SKM-1 (cell line): Measurements from ENCODE around the gene MTHFS.
"Not testable (repeated sequence)": the region's sequence is repeated elsewhere in the genome, so short reads cannot be mapped to it uniquely, and the experiment has no call there.

ENCODE experiments used
- DNase-seq: peaks from one replicate; lab custom pipeline; 2025; ENCODE audit not compliant: unreplicated experiment; lab: John Stamatoyannopoulos, UW

The MTHFS gene

DNA sequence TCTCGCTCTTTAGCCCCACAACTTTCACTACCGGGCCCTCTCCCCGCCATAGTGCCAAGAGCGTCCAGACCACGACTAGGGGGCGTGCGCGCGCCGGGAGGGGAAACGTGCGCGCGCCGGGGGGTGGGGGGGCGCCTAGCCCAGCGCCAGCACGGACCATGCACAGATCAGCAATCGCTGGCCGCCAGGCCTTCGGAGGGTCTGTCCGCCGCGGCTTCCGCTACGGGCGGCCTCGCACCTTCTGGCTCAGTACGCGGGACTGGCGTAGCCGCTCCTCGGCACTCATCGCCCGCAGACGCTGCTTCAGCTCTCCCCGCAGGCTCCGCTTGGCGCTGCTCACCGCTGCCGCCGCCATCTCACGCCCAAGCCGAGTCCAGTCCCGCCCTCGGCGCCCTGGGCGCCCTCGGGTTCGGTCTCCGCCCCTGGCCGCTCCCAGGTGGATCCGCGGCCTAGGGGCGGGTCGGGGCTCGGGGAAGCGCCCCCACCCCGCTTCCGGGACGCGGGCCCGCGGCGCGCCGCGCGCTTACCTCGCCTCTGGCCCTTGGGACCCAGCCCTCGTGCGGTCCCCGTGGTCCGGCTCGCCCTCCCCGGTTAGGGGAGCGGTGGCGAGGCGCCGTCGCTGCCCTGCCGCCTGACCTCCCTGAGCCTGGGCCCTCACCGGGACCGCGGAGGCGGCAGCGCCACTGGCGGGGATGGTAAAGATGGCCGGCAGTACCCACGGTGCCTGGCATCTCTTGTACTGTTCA lies at the start of gene MTHFS:
TSS of gene MTHFS (minus strand) at position 381 of the 746 bp plus-strand sequence. CDS start at position 355, 26 bp downstream.
- DNase-seq: peak; percentile 49

DNA sequence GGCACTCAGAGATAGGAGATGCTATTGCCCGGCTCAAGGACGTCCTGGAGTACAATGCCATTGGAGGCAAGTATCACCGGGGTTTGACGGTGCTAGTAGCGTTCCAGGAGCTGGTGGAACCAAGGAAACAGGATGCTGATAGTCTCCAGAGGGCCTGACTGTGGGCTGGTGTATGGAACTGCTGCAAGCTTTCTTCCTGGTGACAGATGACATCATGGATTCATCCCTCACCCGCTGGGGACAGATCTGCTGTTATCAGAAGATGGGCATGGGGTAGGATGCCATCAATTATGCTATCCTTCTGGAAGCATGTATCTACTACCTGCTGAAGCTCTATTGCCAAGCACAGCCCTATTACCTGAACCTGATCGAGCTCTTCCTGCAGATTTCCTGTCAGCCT lies 47.8 kb upstream of the MTHFS start:
- no peak for DNase-seq

DNA sequence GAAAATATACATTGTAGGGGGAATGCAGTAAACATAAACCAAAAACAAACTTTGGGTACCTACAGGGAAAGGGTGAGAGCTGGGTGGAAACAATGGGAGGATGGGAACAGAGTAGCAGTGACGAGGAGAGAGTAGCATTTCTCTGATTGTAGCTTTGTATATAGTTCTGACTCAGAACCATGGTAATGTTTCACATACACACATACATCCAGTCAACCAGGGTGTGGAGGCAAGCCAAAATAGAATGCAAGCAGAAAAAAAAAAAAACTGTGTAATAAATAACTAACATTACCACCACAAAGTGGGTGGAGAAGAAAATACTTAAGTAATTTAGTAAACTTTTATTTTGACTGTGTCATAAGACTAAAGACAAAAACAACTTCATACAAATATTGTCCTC lies 47.0 kb upstream of the MTHFS start:
- no peak for DNase-seq

DNA sequence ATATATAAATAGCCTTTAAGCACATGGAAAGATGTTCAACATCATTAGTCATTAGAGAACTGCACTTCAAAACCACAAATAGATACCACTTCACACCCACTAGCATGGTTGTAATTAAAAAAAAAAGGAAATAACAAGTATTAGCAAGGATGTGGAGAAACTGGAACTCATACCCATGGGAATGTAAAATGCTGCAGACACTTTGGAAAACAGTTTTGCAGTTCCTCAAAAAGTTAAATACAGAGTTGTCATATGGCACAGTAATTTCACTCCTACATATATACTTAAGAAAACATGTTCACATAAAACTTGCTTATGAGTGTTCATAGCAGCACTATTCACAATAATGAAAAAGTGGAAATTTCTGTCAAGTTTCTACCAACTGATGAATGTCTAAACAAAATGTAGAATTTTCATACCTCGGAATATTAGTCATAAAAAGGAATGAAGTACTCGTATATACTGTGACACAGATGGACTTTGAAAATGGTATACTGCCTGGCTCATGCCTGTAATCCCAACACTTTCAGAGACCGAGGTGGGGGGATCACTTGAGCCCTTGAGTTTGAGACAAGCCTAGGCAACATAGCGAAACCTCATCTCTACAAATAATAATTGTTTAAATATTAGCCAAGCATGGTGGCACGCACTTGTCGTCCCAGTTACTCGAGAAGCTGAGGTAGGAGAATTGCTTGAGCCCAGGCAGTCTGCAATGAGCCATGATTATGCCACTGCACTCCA lies 46.1 kb upstream of the MTHFS start:
- no peak for DNase-seq

DNA sequence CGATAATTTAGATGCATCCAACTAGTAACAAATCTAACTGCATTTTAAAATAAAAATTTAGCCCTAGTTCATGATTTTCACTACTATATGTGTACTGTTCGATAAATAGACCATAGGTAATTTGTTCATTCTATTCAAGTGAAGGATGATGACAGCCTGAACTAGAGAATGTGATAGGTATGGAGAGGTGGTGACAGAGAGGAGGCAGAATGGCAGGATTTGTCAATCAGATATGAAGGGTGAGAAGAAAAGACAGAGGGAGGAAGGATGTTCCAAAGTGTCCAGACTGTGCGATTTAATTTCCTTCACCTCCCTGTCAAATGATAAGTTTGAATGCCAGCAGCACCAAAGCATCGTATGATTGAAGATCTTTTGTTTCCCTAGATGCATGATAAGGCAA lies 42.6 kb upstream of the MTHFS start:
- no peak for DNase-seq

DNA sequence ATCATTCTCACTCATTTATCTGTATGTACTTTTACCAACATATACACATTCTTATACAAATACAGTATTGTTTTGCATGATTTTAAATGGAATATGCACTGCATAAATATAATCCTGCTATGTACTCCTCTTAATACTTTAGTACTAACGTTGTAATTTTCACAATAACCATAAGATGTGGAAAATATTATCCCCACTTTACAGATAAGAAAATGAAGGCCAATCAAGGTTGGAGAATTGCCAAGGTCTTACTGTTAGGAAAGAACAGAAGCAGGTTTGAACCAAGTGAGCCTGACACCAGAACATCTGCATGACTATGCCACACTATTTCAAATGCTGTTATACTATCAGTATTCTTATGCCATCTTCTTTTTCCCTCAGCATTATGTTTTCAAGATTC lies 41.3 kb upstream of the MTHFS start:
- DNase-seq: no peak

DNA sequence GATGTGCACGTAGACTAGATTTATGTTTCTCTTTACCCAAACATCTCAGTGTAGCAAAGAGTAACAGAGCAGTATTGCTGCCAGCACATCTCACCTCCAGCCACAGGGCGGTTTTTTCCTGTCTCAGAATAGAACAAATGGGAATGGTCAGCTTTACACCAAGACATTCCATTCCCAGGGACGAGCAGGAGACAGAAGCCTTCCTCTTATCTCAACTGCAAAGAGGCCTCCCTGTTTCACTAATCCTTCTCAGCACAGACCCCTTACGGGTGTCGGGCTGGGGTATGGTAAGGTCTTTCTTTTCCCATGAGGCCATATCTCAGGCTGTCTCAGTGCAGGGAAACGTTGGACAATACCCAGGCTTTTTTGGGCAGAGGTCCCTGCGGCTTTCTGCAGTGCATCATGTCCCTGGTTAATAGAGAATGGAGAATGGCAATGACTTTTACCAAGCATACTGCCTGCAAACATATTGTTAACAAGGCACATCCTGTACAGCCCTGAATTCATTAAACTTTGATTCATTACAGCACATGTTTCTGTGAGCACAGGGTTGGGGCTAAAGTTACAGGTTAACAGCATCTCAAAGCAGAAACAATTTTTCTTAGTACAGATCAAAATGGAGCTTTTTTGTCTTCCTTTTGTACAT lies 38.9 kb upstream of the MTHFS start:
- DNase-seq: not testable (repeated sequence)

DNA sequence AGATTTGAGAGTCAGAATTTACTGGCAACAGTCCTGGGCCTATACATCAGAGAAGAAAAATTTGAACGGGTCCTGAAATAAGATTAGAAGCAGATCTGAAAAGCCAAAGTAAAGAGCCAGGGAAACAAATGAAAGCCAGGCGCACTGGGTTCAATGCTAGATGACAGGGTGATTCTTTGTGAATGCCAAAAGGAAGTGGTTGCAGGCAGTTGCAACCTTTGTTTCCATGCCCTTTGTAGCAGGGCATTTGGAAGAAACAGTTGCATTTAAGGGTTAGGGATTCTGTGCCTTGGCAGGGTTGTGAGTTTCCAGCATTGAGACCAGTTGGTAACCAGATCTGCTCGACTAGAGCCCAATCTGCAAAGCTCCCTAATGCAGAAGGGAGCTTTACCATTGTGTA lies 36.4 kb upstream of the MTHFS start:
- no peak for DNase-seq

DNA sequence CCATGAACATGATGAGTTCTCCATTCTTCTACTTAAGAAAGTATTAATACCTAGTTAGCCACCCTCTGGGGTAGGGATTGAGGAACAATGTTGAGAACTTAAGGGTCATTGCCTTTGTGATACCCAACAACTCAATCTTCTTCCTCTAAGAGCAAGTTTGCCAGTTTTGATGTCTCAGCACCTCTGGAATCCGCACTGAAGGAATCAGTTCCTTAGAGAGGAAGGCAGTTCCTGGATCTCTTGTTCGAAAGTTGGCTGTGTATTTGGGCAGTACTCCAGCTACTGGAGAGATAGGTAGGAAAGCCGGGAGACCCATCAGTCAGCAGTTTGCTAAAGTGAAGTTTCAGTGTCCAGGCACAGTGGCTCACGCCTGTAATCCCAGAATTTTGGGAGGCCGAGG lies 35.6 kb upstream of the MTHFS start:
- DNase-seq: no peak

DNA sequence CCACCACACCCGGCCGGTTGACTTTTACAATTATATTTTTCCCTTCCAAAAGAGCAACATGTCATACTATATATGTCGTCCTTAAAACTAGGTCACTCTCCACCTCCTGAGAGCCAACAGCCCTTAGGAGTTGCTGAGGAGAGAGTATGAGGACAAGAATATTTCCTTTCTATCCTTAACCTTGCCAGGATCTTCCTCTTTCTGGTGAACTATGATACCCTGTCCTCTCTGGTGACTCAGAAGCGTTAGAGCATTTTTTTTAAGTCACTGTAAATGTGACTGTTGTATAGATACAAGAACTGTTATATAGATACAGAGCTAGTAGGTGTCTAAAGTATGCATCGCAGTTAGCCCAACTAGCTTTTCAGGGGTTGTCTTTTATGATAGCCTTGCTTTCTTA lies 33.7 kb upstream of the MTHFS start:
- no peak for DNase-seq

DNA sequence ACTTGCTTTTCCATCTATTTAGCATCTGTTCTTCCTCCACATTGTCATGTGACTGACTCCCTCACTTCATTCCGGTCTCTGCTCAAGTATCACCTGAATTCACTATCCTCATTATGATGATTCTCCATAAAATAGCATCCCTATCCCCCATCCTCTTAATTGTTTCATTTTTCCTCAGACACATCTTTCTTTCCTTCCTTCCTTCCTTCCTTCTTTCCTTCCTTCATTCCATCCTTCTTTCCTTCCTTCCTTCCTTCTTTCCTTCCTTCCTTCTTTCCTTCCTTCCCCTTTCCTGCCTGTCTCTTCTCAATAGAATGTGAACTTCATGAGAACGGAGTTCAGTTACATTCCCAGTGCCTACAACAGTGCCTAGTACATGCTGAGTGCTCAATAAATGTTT lies 32.6 kb upstream of the MTHFS start:
- no peak for DNase-seq

DNA sequence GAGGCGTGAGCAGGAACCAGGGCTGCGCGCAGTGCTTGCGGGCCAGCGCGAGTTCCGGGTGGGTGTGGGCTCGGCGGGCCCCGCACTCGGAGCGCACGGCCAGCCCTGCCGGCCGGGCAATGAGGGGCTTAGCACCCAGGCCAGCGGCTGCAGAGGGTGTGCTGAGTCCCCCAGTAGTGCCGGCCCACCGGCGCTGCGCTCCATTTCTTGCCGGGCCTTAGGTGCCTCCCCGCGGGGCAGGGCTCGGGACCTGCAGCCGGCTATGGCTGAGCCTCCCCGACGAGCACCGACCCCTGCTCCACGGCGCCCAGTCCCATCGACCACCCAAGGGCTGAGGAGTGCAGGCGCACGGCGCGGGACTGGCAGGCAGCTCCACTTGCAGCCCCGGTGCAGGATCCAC lies 29.3 kb upstream of the MTHFS start:
- not testable (repeated sequence) for DNase-seq

DNA sequence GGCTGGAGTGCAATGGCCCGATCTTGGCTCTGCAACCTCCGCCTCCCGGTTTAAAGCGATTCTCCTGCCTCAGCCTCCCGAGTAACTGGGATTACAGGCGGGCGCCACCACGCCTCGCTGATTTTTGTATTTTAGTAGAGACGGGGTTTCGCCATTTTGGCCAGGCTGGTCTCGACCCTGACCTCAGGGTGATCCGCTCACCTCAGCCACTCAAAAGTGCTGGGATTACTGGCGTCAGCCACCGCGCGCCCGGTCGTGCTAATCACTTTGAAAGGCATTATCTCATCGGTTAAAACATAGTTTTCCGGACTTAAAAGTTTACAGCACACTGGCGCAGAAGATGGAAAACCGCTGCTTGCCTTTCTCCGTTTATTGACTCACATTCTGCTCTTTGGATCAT lies 27.6 kb upstream of the MTHFS start:
- DNase-seq: no peak

DNA sequence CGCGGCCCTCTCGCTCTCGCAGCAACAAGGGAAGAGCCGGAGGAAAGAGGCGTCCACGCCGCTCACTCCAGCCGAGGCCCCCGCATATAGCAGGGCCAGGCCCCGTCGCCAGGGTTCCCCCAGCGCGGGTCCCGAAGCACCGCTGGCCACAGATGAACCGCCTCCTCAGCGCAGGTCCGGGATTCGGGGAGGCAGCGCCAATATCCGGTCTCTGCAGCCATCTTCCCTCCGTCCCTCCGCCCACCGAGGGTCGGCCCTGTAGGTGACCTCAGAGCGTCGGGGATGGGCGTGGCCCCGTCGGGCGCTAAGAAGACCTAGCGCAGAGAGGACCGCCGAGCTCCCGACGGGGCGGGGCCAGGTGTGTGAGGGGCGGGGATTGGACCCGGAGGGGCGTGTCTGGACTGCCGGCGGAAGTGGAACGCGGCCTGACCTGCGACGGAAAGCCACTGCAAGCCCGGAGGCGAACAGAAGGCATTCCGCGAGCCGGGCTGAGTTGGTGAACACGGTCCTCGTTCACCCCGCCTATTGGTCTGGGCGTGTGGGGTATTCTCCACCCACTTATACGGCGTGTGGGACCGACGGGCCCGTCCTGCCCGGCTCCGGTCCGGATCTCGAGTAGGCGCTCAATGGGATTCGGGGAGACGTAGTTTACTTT lies 26.8 kb upstream of the MTHFS start:
- DNase-seq: peak; percentile 88

DNA sequence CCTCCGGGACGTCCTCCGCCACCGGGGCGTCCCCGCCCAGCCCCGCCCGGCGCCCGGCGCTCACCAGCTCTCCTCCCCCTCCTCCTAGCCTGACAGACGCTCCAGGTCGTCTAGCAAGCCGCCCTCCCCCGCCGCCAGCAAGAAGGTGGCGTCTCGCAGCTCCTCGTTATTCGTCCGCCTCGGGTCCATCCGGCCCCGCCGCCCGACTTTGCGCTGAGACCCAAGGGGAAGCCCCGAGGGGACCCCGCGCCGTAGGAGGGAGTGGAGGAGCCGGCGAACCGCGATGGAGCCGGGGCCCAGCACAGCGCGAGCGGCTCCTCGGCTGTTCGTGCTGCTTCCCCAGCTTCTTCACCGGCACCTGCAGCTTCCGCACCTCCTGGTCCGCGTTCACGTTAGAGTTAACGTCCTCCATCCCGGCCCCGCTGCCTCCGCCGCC lies 26.3 kb upstream of the MTHFS start:
- no peak for DNase-seq

DNA sequence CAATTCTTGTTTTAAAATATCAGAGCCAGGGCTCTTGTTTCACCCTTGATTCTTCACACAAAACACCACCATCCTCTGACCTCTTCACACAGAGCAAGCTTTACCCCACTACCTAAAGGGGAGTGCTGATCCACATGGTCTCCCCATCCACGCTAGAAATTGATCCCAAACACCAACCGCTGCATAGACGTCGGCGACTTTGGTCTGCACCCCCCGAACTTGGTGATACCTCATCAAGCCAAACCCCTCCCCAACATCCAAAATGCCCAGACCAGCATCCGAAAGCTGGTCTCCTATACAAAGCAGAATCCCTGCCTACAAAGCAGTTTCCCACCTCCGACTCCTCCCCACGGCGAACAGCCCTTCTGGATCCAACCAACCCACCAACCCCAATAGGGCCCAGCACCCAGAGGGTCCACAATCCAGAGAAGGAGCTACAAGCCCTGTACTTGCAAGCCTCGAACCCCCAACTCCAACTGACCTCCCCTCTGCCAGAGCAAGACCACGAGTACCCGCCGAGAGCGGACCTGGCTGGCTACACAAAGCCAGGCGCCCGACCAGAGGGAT lies 25.8 kb upstream of the MTHFS start:
- no peak for DNase-seq

DNA sequence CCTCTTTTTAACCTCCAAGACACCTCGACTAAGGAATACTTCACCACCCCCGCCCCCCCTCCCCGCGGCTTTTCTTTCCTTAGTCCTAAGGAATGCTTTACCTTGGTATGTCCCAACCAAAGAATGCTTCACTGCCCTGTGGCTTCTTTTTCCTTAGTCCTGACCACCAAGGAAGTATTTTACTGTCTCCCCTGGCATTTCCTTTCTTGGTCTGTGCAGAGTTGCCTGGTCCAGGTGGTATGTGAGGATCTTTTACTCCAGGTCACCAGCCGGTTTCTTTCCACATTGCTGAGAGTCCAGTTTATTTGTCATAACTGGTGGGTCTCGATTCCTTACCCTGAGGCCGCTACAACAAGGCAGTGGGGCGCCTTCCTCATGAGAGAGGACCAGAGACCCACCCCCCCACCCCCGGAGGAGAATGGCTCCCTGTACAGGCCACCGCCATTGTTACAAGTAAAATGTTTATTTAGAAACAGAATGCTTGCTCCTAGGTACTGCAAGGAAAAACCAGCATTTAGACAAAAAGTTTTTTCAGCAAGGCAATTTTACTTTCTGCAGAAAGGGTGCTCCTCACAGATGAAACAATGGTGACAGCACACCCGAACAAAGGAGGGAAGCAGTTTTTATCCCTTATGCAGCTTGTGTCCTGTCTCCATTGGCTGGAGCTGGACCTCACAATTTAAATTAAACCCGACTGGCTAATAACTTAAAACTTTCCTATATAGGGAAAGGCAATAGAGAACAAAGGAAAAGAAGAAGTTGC lies 23.1 kb upstream of the MTHFS start:
- DNase-seq: no peak

DNA sequence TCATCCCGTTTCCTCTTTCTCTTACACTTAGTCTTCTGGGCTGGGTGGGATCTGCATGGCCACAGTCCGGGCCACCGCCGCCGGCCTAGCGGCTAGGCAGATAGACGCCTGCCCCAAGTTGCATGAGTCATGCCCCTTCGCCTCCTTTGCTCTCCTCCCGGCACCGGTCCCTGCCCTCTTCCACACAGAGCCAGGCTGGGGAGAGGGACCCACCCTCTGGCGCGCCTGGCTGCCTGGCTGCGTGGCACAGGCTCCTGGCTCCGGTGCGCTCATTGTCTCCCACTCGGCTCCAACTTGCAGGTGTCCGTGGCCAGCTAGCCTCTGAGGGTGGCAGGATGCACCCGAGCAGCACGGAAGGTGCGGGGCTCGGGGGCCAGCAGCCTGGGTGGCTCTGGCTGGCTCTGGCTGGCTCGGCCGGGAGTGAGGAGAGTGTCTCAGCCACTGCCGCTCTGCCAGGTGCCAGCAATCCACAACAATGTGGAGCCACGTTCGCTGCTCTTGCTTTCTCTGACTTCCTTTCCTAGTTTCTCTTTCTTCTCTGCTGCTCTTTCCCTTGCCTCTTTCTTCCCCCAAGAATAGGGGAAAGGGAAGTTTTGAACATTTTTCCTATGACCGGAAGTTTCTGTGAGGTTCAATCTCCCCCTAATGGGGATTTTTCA lies 22.4 kb upstream of the MTHFS start:
- DNase-seq: no peak

DNA sequence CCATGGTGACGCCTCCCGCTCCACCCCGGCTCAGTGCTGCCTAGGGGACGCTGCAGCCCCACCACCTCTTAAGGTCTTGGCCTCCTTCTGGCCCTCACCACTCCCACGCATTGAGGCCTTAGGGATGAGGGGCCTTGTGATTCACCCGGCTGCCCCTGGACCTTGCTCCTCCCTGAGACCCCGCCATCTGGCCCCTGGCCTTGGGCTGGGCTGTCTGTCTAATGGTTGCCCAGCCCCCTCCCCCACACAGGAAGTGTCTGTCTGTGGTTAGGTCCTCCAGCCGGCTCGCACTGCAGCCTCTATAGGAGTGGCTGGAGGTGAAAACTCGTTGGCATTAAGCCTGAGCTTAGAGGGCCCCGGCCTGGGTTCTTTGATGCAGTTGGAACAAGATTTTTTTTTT lies 21.5 kb upstream of the MTHFS start:
- DNase-seq: peak; percentile 63
